ENCODE measurements around the gene RAB31.
"Not testable (repeated sequence)": the region's sequence is repeated elsewhere in the genome, so short reads cannot be mapped to it uniquely, and the experiment has no call there.

The RAB31 gene

GRCh38 chr18:9899550-9899930 lies 191.4 kb downstream of the RAB31 start:
- not testable (repeated sequence) for DNase-seq

- no peak for DNase-seq
Observed at GRCh38 chr18:9900699-9901098, 192.6 kb downstream of the RAB31 start.

- no peak for DNase-seq
Observed at GRCh38 chr18:9901377-9901776, 193.3 kb downstream of the RAB31 start.

GRCh38 chr18:9902264-9902663 lies 194.2 kb downstream of the RAB31 start:
- not testable (repeated sequence) for DNase-seq

- no peak for DNase-seq
Observed at GRCh38 chr18:9902832-9903231, 194.7 kb downstream of the RAB31 start.

GRCh38 chr18:9905401-9905922 lies 197.4 kb downstream of the RAB31 start:
- no peak for DNase-seq

GRCh38 chr18:9906481-9906880 lies 198.4 kb downstream of the RAB31 start:
- no peak for DNase-seq

GRCh38 chr18:9907867-9908266 lies 199.8 kb downstream of the RAB31 start:
- DNase-seq: no peak

- no peak for DNase-seq
Observed at GRCh38 chr18:9910071-9910470, 202.0 kb downstream of the RAB31 start.

GRCh38 chr18:9910661-9911060 lies 202.6 kb downstream of the RAB31 start:
- DNase-seq: no peak

GRCh38 chr18:9911226-9911625 lies 203.1 kb downstream of the RAB31 start:
- no peak for DNase-seq
